Suprapubic skin (tissue), 4 donors: ENCODE measurements around the gene SYNE2.

Source experiments
- EP300 ChIP-seq: sonication (generic); formaldehyde crosslinking; IDR thresholded peaks from one replicate; pipeline ENCODE4 v1.6.1; 2017; ENCODE audit warnings: antibody characterized with exemption
- POLR2A ChIP-seq, 2 donors: fragments of 450-650 bp; IDR thresholded peaks; one replicate each; pipeline ENCODE4 v1.6.1; 2017; ENCODE audit warnings: antibody characterized with exemption in 2 of 2, mild to moderate bottlenecking in 2 of 2, moderate library complexity in 2 of 2
- POLR2AphosphoS5 ChIP-seq, 3 donors: sonication (generic); formaldehyde crosslinking; IDR thresholded peaks; one replicate each; pipeline ENCODE4 v1.6.1; 2017; ENCODE audit warnings: antibody characterized with exemption in 3 of 3
- TF ChIP-seq, protein P1 (sequence below), 2 donors: fragments of 200-600 bp in 1 of 2; fragments of 450-650 bp in 1 of 2; sonication (generic) in 1 of 2; IDR thresholded peaks; one replicate each; pipeline ENCODE4 v1.5.1; 2016 to 2019; ENCODE audit warnings: antibody characterized with exemption in 2 of 2, mild to moderate bottlenecking in 1 of 2, moderate library complexity in 1 of 2

GRCh38 chr14:64109819-64110554 lies 257.2 kb downstream of the SYNE2 start:
- TF ChIP-seq, protein P1, sequence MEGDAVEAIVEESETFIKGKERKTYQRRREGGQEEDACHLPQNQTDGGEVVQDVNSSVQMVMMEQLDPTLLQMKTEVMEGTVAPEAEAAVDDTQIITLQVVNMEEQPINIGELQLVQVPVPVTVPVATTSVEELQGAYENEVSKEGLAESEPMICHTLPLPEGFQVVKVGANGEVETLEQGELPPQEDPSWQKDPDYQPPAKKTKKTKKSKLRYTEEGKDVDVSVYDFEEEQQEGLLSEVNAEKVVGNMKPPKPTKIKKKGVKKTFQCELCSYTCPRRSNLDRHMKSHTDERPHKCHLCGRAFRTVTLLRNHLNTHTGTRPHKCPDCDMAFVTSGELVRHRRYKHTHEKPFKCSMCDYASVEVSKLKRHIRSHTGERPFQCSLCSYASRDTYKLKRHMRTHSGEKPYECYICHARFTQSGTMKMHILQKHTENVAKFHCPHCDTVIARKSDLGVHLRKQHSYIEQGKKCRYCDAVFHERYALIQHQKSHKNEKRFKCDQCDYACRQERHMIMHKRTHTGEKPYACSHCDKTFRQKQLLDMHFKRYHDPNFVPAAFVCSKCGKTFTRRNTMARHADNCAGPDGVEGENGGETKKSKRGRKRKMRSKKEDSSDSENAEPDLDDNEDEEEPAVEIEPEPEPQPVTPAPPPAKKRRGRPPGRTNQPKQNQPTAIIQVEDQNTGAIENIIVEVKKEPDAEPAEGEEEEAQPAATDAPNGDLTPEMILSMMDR (IDR thresholded peaks at IDR 0.05): no peak
- TF ChIP-seq EP300: no peak
- no peak for TF ChIP-seq POLR2AphosphoS5 (IDR thresholded peaks at IDR 0.05)
- TF ChIP-seq POLR2A (IDR thresholded peaks at IDR 0.05): no peak
